ENCODE results near the gene TRABD2B.

DNA sequence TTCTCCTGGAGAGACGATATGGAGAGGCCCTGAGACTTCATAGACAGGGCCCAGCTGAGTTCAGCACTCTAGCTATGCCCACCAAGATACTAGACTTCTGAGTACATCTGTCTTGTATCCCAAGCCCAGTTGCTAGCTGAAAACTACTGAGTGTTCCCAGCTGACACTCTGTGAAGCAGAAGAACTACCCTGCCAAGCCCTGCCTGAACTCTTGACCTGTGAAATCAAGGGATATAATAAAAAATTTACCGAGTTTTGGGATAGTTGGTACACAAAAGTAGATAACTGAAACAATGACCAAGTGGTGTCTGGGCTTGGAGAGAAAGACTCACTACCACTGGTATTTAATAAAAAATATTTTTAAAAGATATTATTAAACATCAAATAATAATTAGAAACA, 267.5 kb downstream of the TRABD2B start:
- TF ChIP-seq, protein P1, sequence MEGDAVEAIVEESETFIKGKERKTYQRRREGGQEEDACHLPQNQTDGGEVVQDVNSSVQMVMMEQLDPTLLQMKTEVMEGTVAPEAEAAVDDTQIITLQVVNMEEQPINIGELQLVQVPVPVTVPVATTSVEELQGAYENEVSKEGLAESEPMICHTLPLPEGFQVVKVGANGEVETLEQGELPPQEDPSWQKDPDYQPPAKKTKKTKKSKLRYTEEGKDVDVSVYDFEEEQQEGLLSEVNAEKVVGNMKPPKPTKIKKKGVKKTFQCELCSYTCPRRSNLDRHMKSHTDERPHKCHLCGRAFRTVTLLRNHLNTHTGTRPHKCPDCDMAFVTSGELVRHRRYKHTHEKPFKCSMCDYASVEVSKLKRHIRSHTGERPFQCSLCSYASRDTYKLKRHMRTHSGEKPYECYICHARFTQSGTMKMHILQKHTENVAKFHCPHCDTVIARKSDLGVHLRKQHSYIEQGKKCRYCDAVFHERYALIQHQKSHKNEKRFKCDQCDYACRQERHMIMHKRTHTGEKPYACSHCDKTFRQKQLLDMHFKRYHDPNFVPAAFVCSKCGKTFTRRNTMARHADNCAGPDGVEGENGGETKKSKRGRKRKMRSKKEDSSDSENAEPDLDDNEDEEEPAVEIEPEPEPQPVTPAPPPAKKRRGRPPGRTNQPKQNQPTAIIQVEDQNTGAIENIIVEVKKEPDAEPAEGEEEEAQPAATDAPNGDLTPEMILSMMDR (IDR thresholded peaks at IDR 0.05), result no peak
- TF ChIP-seq NFE2L1 (CRISPR knock-in tag; IDR thresholded peaks at IDR 0.05), result no peak
- TF ChIP-seq, protein P2, sequence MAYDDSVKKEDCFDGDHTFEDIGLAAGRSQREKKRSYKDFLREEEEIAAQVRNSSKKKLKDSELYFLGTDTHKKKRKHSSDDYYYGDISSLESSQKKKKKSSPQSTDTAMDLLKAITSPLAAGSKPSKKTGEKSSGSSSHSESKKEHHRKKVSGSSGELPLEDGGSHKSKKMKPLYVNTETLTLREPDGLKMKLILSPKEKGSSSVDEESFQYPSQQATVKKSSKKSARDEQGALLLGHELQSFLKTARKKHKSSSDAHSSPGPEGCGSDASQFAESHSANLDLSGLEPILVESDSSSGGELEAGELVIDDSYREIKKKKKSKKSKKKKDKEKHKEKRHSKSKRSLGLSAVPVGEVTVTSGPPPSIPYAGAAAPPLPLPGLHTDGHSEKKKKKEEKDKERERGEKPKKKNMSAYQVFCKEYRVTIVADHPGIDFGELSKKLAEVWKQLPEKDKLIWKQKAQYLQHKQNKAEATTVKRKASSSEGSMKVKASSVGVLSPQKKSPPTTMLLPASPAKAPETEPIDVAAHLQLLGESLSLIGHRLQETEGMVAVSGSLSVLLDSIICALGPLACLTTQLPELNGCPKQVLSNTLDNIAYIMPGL (CRISPR knock-in tag; IDR thresholded peaks at IDR 0.05), result no peak

Data from WTC11 (cell line).